Upper lobe of left lung (tissue), 6 donors: ENCODE data around the gene F2RL3. TPM values are rescaled to one million over a fixed set of nuclear protein-coding genes. Genes with fewer than 3 reads are reported as not detected.
"Not testable (repeated sequence)": the region's sequence is repeated elsewhere in the genome, so short reads cannot be mapped to it uniquely, and the experiment has no call there.

Source experiments
- ATAC-seq, 2 donors: fragments of 200-7000 bp; cut with Tn5 transposase; one replicate each; pipeline ENCODE4 v1.9.1; 2022; ENCODE audit warnings: mild to moderate bottlenecking in 2 of 2, moderate library complexity in 2 of 2; ENCODE audit not compliant: low FRiP score in 2 of 2
- DNase-seq, 2 donors: peaks; one replicate each; pipeline ENCODE4 v3.0.0-alpha.2; 2019 to 2020
- H3K27ac ChIP-seq, 4 donors: fragments of 200-600 bp; sonication (generic); one replicate each; pipeline ENCODE4 v1.5.1; 2016 to 2019
- H3K27me3 ChIP-seq, 4 donors: fragments of 200-600 bp; sonication (generic); one replicate each; pipeline ENCODE4 v1.5.1; 2017 to 2019
- H3K36me3 ChIP-seq, 4 donors: fragments of 200-600 bp; sonication (generic); one replicate each; pipeline ENCODE4 v1.5.1; 2016 to 2019
- H3K4me1 ChIP-seq, 4 donors: fragments of 200-600 bp; sonication (generic); one replicate each; pipeline ENCODE4 v1.5.1; 2018 to 2019
- H3K4me3 ChIP-seq, 4 donors: fragments of 200-600 bp; sonication (generic); one replicate each; pipeline ENCODE4 v1.5.1; 2017 to 2019; ENCODE audit warnings: mild to moderate bottlenecking in 2 of 4, moderate library complexity in 1 of 4
- H3K9me3 ChIP-seq, 4 donors: fragments of 200-600 bp; sonication (generic); one replicate each; pipeline ENCODE4 v1.5.1; 2018 to 2019
- EP300 ChIP-seq, 4 donors: sonication (generic); formaldehyde crosslinking; IDR thresholded peaks; one replicate each; pipeline ENCODE4 v1.5.1; 2017; ENCODE audit warnings: antibody characterized with exemption in 4 of 4, control low read depth in 2 of 4
- POLR2A ChIP-seq, 4 donors: fragments of 450-650 bp; IDR thresholded peaks; one replicate each; pipeline ENCODE4 v1.5.1; 2016 to 2017; ENCODE audit warnings: antibody characterized with exemption in 4 of 4, mild to moderate bottlenecking in 2 of 4
- POLR2AphosphoS5 ChIP-seq, 2 donors: sonication (generic); formaldehyde crosslinking; IDR thresholded peaks; one replicate each; pipeline ENCODE4 v1.5.1; 2017; ENCODE audit warnings: antibody characterized with exemption in 2 of 2
- WGBS, 2 donors: methylation state at CpG; one replicate each; pipeline ENCODE4 v1.1.5; 2017 to 2018; 5-methylcytosine and 5-hydroxymethylcytosine counted together
- total RNA-seq, 6 donors: library from RNA; depleted of rRNA in 4 of 6; stranded (reverse); fragments of >200 nt in 4 of 6; gene quantifications; one replicate each; pipeline versions ENCODE4 v1.1.0 to v1.2.1, GENCODE V29; 2016 to 2021
- TF ChIP-seq, protein P1 (sequence below), 6 experiments: fragments of 450-650 bp in 4 of 6; fragments of 200-600 bp in 2 of 6; sonication (generic) in 2 of 6; IDR thresholded peaks; one replicate each; pipeline ENCODE4 v1.5.1; 2016 to 2019; ENCODE audit warnings: antibody characterized with exemption in 6 of 6
- donor health status: DM: no; HTN: no; CAD: no; lungs with moderate emphysema.
- donor health status: DM: no; HTN: yes; CAD: no; lungs with severe emphysema.

F2RL3 gene
- total RNA-seq, 6 donors from 2014 or later, result 7.3 to 130 (median 23.2) TPM

DNA sequence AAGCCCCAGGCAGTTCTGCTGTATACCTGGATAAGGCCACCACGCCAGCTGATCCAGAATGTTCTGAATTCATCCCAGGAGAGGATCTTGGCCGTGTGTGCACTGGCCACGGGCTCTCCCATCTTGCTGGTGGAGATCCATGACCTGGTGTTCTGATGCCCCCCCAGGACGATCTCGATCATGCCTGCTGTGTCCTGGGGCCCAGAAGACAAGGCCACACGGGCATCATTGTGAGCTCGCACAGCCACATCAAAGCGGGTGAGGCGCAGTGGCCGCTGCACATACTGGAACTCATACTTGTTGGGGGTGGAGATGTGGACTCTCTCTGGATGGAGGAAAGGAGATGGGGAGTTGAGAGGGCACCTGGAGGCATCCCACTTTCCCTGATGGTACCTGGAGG, 40.1 kb downstream of the F2RL3 start:
- Histone ChIP-seq H3K27ac (no peak overlapping the region), H3K4me3 (no peak overlapping the region), H3K36me3 (peaks cover 0 to 3% (median 0%) of the 10 kb centered on the region in 4 donors), H3K9me3 (peaks cover 0 to 9% (median 0%) of the 10 kb centered on the region in 4 donors), H3K4me1 (no peaks in the 10 kb centered on the region), H3K27me3 (no peaks in the 10 kb centered on the region)
- WGBS, 2 donors, result 97 to 100% methylated on average over 4 to 10 of the region's 10 CpGs
- no peak for ATAC-seq
- TF ChIP-seq, protein P1, sequence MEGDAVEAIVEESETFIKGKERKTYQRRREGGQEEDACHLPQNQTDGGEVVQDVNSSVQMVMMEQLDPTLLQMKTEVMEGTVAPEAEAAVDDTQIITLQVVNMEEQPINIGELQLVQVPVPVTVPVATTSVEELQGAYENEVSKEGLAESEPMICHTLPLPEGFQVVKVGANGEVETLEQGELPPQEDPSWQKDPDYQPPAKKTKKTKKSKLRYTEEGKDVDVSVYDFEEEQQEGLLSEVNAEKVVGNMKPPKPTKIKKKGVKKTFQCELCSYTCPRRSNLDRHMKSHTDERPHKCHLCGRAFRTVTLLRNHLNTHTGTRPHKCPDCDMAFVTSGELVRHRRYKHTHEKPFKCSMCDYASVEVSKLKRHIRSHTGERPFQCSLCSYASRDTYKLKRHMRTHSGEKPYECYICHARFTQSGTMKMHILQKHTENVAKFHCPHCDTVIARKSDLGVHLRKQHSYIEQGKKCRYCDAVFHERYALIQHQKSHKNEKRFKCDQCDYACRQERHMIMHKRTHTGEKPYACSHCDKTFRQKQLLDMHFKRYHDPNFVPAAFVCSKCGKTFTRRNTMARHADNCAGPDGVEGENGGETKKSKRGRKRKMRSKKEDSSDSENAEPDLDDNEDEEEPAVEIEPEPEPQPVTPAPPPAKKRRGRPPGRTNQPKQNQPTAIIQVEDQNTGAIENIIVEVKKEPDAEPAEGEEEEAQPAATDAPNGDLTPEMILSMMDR (IDR thresholded peaks at IDR 0.05), result no peak
- TF ChIP-seq POLR2AphosphoS5 (IDR thresholded peaks at IDR 0.05) (no peak), EP300 (IDR thresholded peaks at IDR 0.05) (no peak), POLR2A (IDR thresholded peaks at IDR 0.05) (no peak)
- DNase-seq, result no peak

DNA sequence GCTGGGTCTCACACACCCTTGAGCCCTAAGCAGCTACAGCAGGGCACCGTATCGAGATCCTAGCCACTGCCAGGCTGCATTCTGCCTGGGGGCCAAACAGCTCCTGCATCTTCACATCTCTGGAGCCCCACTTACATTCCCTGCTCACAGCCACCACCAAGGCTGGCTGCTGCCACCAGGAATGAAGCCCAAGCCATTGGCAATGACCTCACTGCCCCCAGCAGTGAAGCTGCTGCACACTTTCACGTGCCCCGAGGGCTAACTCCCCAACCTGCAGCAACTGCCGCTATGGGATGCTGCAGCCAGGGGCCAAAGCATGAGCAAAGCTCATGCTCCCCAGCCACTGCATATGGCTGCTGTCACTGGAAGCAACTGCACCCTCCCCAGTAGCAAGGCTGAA, 42.0 kb downstream of the F2RL3 start:
- DNase-seq (no peak), ATAC-seq (no peak)
- peaks cover 0 to 3% (median 0%) of the 10 kb centered on the region in 4 donors for H3K36me3 ChIP-seq
- WGBS, 2 donors, result 79 to 90% methylated on average over 3 to 5 of the region's 5 CpGs
- H3K4me3 ChIP-seq, result no peak overlapping the region
- H3K9me3 ChIP-seq, result peaks cover 0 to 11% (median 5%) of the 10 kb centered on the region in 4 donors
- no peaks in the 10 kb centered on the region for H3K27me3 ChIP-seq
- H3K27ac ChIP-seq, result no peak overlapping the region
- no peaks in the 10 kb centered on the region for H3K4me1 ChIP-seq
- no peak for TF ChIP-seq EP300 (IDR thresholded peaks at IDR 0.05)
- TF ChIP-seq, protein P1 (IDR thresholded peaks at IDR 0.05), result no peak
- TF ChIP-seq POLR2A (IDR thresholded peaks at IDR 0.05), result no peak
- TF ChIP-seq POLR2AphosphoS5 (IDR thresholded peaks at IDR 0.05), result no peak

DNA sequence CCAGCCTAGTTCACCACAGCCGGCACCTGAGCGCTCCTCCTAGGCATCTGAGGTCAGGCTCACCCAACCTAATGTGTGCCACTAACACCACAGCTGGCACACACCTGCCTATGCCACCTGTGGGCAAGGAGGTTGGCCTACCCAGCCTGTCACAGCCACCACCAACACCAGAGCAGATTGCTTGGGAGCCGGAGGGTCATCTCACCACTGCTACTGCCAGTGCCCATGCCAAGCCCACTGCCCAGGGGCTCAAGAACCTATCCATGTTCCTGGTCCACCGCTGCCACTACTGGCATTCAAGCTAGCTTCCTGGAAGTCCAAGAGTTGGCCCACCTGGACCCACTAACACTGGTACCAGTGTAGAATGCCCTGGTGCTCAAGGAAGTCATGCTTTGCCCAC, 42.5 kb downstream of the F2RL3 start:
- TF ChIP-seq, protein P1 (IDR thresholded peaks at IDR 0.05), result no peak
- TF ChIP-seq POLR2A (IDR thresholded peaks at IDR 0.05) (no peak), POLR2AphosphoS5 (IDR thresholded peaks at IDR 0.05) (no peak), EP300 (IDR thresholded peaks at IDR 0.05) (no peak)
- ATAC-seq (no peak), DNase-seq (no peak)
- Histone ChIP-seq H3K4me1 (no peaks in the 10 kb centered on the region), H3K27me3 (no peaks in the 10 kb centered on the region), H3K27ac (no peak overlapping the region), H3K36me3 (peaks cover 0 to 3% (median 0%) of the 10 kb centered on the region in 4 donors), H3K9me3 (peaks cover 0 to 11% (median 5%) of the 10 kb centered on the region in 4 donors), H3K4me3 (no peak overlapping the region)
- 92 to 100% methylated on average over 2 of the region's 4 CpGs for WGBS, 2 donors

DNA sequence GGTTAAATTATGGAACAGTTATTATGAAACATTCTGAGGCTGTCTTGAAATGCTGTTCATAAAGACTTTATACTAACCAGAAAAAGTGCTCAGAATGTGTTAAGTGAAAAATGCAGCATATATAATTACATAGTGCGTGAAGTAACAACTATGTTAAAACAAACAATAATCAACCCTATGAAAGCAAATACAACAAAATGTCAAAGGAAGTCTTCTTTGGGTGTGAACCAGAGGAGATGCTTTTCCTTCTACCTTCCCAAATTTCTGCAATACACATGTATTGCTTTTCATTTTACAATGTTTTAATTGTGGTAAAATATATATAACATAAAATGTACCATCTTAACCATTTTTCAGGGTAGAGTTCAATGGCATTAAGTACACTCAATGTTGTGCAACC, 45.7 kb downstream of the F2RL3 start:
- WGBS, 2 donors, result 95 to 97% methylated on average over 1 of the region's 1 CpG
- DNase-seq (no peak), ATAC-seq (no peak)
- H3K27me3 ChIP-seq, result no peaks in the 10 kb centered on the region
- no peak overlapping the region for H3K27ac ChIP-seq
- TF ChIP-seq POLR2AphosphoS5 (IDR thresholded peaks at IDR 0.05) (no peak), EP300 (IDR thresholded peaks at IDR 0.05) (no peak), POLR2A (IDR thresholded peaks at IDR 0.05) (no peak)
- TF ChIP-seq, protein P1 (IDR thresholded peaks at IDR 0.05), result no peak
- no peak overlapping the region for H3K4me3 ChIP-seq
- no peaks in the 10 kb centered on the region for H3K4me1 ChIP-seq
- peaks cover 0 to 11% (median 5%) of the 10 kb centered on the region in 4 donors for H3K9me3 ChIP-seq
- H3K36me3 ChIP-seq, result peaks cover 0 to under 1% (median 0%) of the 10 kb centered on the region in 4 donors

DNA sequence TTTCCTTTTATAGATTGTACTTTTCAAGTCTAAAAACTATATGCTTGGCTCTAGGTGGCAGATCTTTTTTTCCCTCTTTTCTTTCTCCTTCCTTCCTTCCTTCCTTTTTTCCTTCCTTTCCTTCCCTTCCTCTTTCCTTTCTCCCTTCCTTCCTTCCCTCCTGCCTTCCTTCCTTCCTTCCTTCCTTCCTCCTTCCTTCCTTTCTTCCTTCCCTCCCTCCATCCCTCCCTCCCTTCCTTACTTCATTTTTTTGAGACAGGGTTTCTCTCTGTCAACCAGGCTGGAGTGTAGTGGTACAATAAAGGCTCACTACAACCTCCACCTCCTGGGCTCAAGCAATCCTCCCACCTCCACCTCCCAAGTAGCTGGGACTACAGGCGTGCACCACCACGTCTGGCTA, 48.1 kb downstream of the F2RL3 start:
- Histone ChIP-seq H3K4me3 (no peak overlapping the region), H3K27ac (no peak overlapping the region), H3K36me3 (no peaks in the 10 kb centered on the region), H3K9me3 (peaks cover 0 to 11% (median 5%) of the 10 kb centered on the region in 4 donors), H3K27me3 (no peaks in the 10 kb centered on the region), H3K4me1 (no peaks in the 10 kb centered on the region)
- 93 to 100% methylated on average over 2 of the region's 2 CpGs for WGBS, 2 donors
- TF ChIP-seq EP300 (IDR thresholded peaks at IDR 0.05), result no peak
- TF ChIP-seq POLR2A (IDR thresholded peaks at IDR 0.05), result no peak
- no peak for TF ChIP-seq POLR2AphosphoS5 (IDR thresholded peaks at IDR 0.05)
- TF ChIP-seq, protein P1 (IDR thresholded peaks at IDR 0.05), result no peak
- ATAC-seq (no peak), DNase-seq (no peak)

DNA sequence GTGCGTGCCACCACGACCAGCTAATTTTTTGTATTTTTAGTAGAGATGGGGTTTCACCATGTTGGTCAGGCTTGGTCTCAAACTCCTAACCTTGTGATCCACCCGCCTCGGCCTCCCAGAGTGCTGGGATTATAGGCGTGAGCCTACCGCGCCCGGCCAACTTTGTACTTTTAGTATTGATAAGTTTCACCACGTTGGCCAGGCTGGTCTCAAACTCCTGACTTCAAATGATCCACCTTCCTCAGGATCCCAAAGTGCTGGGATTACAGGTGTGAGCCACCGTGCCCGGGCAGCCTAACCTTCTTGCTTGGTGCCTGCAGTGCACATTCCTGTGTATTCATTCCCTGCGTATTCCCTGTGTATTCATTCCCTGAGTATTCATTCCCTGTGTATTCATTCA, 49.0 kb downstream of the F2RL3 start:
- 96 to 98% methylated on average over 12 of the region's 12 CpGs for WGBS, 2 donors
- not testable (repeated sequence) for H3K4me3 ChIP-seq, DNase-seq

More for the DNA sequence above, 49.0 kb downstream of the F2RL3 start:
- peaks cover 0 to 11% (median 5%) of the 10 kb centered on the region in 4 donors for H3K9me3 ChIP-seq
- not testable (repeated sequence) for H3K4me1 ChIP-seq, H3K27ac ChIP-seq, H3K27me3 ChIP-seq, H3K36me3 ChIP-seq, ATAC-seq
